GM18526 (cell line): ENCODE results near the gene PARD6A.

Experiments
- POLR2A ChIP-seq: IDR thresholded peaks from 3 replicates; pipeline ENCODE4 v1.6.1; 2011; ENCODE audit not compliant: insufficient read length; ENCODE audit errors: extremely low read depth

Gene PARD6A

DNA sequence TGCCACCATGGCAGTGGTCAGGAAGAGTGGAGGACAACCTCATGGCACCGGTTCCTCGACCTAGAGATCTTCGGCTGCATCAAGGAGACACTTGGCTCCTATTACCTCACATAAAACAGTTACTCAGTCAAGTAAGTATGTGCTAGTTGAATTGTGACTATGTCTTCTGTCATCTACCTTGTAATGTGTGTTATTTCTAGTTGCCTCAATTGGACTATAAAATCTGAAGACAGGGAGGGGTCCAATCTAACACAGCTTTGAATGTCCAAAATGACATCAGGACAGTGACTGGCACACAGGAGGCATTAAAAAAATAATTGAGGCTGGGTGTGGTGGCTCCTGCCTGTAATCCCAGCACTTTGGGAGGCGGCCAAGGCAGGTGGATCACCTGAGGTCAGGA, 23.0 kb downstream of the PARD6A start:
- TF ChIP-seq POLR2A, result no peak

DNA sequence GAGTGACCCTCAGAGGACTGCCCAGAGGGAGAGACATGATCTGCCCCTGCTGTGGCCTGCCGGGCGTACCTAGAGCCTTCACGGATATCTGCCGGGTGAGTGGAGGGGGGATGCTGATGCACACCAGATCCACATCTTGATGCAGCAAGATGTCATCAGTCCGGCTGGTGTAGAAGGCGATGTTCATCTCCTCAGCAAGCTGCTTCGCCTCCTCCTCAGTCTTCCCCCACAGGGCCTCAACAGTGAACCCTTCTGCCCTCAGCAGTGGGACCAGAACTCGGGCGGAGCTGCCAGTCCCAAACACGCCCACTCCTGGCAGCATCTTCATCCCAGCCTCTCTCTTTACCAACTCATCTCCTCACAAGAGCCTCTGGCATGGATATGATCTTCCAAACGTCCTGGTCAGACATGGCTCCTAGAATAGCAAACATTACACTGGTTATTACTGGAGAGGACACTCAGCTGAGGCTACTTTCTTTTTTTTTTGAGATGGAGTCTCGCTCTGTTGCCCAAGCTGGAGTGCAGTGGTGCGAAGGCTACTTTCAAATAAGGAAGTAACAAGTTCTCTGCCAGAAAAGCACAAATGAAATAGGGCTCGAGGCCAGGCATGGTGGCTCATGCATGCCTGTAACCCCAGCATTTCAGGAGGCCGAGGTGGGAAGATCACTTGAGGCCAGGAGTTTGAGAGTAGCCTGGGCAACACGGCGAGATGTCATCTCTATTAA, 24.8 kb downstream of the PARD6A start:
- no peak for TF ChIP-seq POLR2A

DNA sequence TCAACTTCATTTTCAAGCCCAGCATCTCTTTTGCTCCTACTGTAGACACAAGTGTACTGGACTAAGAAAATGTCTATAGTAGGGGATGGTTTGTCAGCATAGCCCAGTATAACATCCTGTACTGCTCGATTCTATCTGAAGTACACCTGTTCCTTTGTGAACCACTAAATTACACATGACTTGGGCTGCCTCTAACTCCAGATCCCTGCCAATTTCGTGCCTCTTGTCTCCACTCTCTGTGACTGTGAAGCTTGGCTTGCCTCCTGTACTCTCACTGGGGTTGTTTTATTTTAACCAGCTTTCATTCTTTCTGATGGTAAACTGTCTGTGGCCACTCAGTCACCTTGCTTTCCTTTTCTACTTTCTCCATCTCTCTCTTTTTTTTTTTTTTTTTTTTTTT, 33.9 kb downstream of the PARD6A start:
- TF ChIP-seq POLR2A, result no peak

DNA sequence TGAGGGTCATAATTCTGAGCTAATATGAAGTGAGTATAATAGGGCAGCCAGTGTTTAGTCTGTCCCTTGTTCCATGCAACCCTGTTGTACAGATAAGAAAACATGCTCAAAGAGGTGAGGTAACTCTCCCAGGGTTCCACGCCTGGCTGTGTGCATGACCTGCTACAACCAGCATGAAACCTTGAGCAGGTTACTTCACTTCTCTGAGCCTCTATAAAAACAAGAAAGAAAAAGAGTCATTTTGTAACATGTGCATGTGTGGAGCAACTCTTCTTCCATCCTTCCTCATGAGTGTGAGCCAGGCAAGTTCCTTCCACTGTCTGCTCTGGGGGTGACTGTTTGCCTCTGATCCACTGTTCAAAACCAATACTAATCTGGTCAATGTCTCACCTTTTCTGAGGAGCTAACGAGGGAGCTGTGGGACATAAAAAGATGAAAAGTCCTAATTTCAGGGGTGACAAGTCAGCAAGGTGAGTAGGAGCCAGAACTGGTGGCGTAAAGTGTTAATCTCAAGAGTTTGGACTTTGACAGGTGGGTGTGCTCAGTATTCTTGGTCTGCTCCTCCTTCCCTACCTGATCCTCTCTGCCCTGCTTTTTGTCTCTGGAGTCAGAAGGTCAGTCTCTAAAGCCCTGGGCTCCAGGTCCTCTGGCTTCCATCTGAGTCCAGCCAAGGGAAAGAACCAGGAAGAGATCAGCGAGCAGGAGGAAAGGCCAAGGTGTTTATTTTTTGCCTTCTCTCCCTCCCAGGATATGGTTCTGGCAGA, 36.8 kb downstream of the PARD6A start:
- no peak for TF ChIP-seq POLR2A

DNA sequence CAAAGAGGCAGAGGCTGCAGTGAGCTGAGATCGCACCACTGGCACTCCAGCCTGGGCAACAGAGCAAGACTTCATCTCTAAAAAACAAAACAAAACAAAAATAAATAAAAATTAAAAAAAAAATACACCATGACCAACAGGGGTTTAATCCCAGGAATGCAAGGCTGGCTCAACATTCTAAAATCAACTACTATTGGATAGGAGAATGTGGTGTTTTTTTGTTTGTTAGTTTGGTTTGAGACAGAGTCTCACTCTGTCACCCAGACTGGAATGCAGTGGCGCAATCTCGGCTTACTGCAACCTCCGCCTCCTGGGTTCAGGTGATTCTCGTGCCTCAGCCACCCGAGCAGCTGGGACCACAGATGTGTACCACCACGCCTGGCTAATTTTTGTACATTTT, 38.5 kb downstream of the PARD6A start:
- TF ChIP-seq POLR2A, result no peak

DNA sequence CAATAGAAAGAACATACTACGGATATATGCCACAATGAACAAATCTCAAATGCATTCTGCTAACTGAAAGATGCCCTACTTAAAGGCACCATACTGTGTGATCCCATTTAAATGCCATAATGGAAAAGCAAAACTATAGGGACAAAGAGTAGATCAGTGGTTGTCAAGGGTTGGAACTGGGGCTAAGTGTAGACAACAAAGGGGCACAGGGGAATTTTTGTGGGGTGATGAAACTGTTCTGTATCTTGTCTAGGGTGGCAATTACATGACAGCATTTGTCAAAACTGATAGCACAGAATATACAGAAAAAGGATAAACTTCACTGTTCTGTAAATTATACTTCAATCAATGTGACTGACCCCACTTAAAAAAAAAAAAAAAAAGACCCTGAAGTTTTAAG, 40.7 kb downstream of the PARD6A start:
- no peak for TF ChIP-seq POLR2A

DNA sequence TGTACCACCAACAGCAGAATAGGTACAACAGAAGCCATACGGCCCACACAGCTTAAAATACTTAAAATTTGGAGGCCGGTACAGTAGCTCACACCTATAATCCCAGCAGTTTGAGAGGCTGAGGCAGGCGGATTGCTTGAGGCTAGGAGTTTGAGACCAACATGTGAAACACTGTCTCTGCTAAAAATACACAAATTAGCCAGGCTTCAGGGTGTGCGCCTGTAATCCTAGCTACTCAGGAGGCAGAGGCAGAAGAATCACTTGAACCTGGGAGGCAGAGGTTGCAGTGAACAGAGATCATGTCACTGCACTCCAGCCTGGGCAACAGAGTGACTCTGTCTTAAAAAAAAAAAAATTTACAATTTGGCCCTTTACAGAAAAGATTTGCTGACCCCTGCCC, 41.4 kb downstream of the PARD6A start:
- TF ChIP-seq POLR2A, result no peak

DNA sequence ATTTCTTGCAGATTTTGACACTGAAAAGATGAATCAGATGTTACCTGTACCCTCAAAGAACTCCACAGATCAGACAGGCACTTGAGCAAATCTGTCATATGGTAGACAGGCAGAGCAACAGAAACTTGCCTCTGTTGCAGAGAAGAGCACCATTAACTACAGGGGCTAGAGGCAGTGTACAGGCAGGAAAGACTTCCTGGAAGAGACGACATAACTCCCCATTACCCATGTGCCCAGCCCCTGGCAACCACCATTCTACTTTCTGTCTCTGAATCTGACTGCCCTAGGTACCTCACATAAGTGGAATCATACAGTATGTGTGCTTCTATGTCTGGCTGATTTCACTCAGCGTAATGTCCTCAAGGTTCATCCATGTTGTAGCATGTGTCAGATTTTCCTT, 42.9 kb downstream of the PARD6A start:
- TF ChIP-seq POLR2A, result no peak

DNA sequence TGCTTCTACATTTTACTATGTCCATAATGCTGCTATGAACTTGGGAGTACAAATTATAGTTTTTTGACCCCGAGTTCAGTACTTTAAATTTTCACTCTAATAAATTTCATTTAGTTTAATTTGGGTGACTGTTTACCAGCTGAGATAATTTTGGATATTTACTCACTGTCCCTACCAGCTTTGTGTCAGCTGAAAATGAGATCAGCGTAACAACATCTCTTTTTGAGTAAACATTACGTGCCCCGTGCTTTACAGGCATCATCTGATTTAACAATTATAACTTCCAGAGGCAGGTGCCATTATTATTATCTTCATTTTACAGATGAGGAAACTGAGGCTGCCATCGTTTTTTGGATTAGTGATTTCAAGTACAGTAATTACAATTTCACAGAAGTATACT, 43.4 kb downstream of the PARD6A start:
- TF ChIP-seq POLR2A, result no peak

DNA sequence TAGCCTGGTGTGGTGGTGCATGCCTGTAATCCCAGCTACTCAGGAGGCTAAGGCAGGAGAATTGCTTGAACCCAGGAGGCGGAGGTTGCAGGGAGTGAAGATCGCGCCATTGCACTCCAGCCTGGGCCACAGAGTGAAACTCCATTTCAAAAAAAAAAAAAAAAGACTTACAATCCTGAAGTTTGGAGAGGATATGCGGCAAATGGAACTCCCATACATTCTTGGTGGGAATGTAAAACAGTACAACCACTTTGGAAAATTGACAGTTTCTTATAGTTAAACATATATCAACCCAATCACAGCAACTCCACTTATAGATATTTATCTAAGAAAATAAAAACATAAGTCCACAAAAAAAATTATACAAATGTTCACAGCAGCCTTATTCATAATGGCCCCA, 46.5 kb downstream of the PARD6A start:
- no peak for TF ChIP-seq POLR2A

DNA sequence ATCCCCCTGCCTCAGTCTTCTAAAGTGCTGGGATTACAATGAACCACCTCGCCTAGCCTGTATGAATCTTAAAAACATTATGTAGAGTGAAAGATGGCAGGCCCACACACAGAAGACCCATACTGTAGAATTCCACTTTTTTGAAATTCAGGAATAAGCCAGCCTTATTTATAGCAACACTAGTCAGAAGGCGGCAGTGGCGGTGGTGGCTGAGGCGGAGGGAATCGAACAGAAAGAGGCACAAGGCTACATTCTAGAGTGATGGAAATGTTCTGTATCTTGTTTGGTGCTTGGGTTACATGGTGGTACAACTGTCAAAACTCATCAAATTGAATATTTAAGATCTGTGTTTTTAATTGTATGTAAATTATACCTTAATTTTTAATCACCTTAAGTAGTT, 47.0 kb downstream of the PARD6A start:
- no peak for TF ChIP-seq POLR2A

DNA sequence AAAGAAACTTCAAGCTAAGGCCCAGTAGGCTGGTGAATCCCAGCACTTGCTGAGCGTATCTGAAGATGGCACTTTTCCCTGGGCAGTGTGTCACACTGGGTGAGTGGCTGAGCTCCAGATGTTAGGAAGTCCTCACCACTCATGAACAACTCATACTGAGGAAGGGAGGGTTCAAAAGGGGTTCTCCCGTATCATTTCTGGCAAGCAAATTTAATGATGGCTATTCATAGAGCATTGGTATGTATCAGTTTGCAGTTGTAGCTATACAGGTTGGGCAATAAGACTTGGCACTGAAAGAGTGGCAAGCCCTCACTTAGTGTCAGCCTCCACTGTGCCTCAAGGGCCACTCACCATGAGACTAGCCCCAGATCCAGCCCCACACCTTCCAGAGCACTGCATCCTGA, 47.6 kb downstream of the PARD6A start:
- TF ChIP-seq POLR2A, result no peak

DNA sequence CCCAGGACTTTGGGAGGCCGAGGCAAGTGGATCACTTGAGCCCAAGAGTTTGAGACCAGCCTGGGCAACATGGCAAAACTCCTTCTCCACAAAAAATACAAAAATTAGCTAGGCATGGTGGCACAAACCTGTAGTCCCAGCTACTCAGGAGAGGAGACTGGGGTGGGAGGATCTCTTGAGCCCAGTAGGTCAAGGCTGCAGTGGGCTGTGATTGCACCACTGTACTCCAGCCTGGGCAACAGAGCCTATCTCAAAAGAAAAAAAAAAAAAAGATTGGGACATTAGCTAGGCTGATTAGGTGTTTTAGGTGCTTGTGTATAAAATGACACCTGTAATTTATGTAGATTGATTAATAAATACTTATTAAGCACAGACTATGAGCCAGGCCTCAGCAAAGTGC, 48.3 kb downstream of the PARD6A start:
- no peak for TF ChIP-seq POLR2A

DNA sequence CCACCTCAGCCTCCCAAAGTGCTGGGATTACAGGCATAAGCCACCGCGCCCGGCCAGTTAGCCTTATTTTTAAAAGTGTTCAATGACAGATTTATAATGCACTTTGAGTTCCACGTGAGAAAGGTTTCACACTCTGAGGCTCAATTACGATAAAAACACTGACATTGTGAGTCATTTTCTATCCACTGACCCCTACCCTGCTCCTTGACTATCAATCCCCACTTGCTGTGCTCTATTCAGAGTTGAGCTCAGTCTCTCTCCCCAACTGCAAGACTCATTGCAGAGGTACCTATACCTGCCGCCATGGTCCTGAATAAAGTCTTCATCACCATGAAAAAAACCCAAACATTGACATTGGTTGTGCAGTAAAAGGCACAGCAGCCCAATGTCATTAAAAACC, 49.8 kb downstream of the PARD6A start:
- TF ChIP-seq POLR2A, result no peak
